ENCODE results near the gene ELMO1. TPM values are rescaled to one million over a fixed set of nuclear protein-coding genes. Genes with fewer than 3 reads are reported as not detected.

Gene ELMO1
- total RNA-seq, 1 experiment from 2014 or later, result not detected

GRCh38 chr7:37467002-37467401 is 18.3 kb upstream of the ELMO1 start:
- Histone ChIP-seq H3K27ac (ENCODE audit: low read length) (no peak overlapping the region), H3K4me2 (ENCODE audit: low read length) (no peak overlapping the region), H3K27me3 (ENCODE audit: low read length) (no peaks in the 10 kb centered on the region), H4K20me1 (ENCODE audit: low read length) (no peaks in the 10 kb centered on the region), H3K9me2 (replicated peaks; ENCODE audit: low read length) (no peaks in the 10 kb centered on the region), H3K4me3 (ENCODE audit: low read length) (no peak overlapping the region), H3F3A (ENCODE audit: low read length, unreplicated experiment) (no peaks in the 10 kb centered on the region), H3K36me3 (ENCODE audit: low read depth, low read length) (no peaks in the 10 kb centered on the region), H3K9me3 (ENCODE audit: low read length) (no peaks in the 10 kb centered on the region), H3K79me2 (ENCODE audit: low read length) (no peaks in the 10 kb centered on the region), H2AFZ (ENCODE audit: low read length) (no peak overlapping the region), H3K9ac (ENCODE audit: low read length) (no peak overlapping the region), H3K4me1 (ENCODE audit: insufficient read depth, low read length) (no peaks in the 10 kb centered on the region)
- ChIA-PET POLR2A (ENCODE audit: unreplicated experiment) (no interaction called here), CTCF (no interaction called here)
- no peak for TF ChIP-seq EZH2 (IDR thresholded peaks at IDR 0.05; ENCODE audit: low read length, unreplicated experiment)
- no peak for TF ChIP-seq EZH2phosphoT487 (IDR thresholded peaks at IDR 0.05; ENCODE audit: borderline replicate concordance, low read length)
- no peak for TF ChIP-seq CTCF (conservative IDR thresholded peaks at IDR 0.05; ENCODE audit: low read depth, low read length)
- intact Hi-C loops (cut with micrococcal nuclease), result no loop called here
- no TSS peak for BruUV-seq (replicated peaks)
- no peak for ATAC-seq
- DNase-seq, result no peak

GRCh38 chr7:37462138-37462537 is 13.5 kb upstream of the ELMO1 start:
- CTCF ChIA-PET, result no interaction called here
- Histone ChIP-seq H3K27me3 (ENCODE audit: low read length) (no peaks in the 10 kb centered on the region), H3K9me2 (replicated peaks; ENCODE audit: low read length) (no peaks in the 10 kb centered on the region), H3F3A (ENCODE audit: low read length, unreplicated experiment) (no peaks in the 10 kb centered on the region), H3K4me3 (ENCODE audit: low read length) (no peak overlapping the region), H3K36me3 (ENCODE audit: low read depth, low read length) (no peaks in the 10 kb centered on the region), H3K9ac (ENCODE audit: low read length) (no peak overlapping the region), H3K4me2 (ENCODE audit: low read length) (no peak overlapping the region), H4K20me1 (ENCODE audit: low read length) (no peaks in the 10 kb centered on the region), H3K79me2 (ENCODE audit: low read length) (no peaks in the 10 kb centered on the region), H2AFZ (ENCODE audit: low read length) (no peak overlapping the region), H3K27ac (ENCODE audit: low read length) (no peak overlapping the region), H3K9me3 (ENCODE audit: low read length) (no peaks in the 10 kb centered on the region), H3K4me1 (ENCODE audit: insufficient read depth, low read length) (no peaks in the 10 kb centered on the region)
- POLR2A ChIA-PET (ENCODE audit: unreplicated experiment), result no interaction called here
- no peak for TF ChIP-seq CTCF (conservative IDR thresholded peaks at IDR 0.05; ENCODE audit: low read depth, low read length)
- TF ChIP-seq EZH2phosphoT487 (IDR thresholded peaks at IDR 0.05; ENCODE audit: borderline replicate concordance, low read length), result no peak
- no peak for TF ChIP-seq EZH2 (IDR thresholded peaks at IDR 0.05; ENCODE audit: low read length, unreplicated experiment)
- no TSS peak for BruUV-seq (replicated peaks)
- DNase-seq, result no peak
- intact Hi-C loops (cut with micrococcal nuclease), result no loop called here
- no peak for ATAC-seq

- no TSS peak for BruUV-seq (replicated peaks)
- DNase-seq, result no peak
- no peaks in the 10 kb centered on the region for H3F3A ChIP-seq (ENCODE audit: low read length, unreplicated experiment)
- ATAC-seq, result no peak
- TF ChIP-seq EZH2phosphoT487 (IDR thresholded peaks at IDR 0.05; ENCODE audit: borderline replicate concordance, low read length) (no peak), CTCF (conservative IDR thresholded peaks at IDR 0.05; ENCODE audit: low read depth, low read length) (no peak), EZH2 (IDR thresholded peaks at IDR 0.05; ENCODE audit: low read length, unreplicated experiment) (no peak)
- no peaks in the 10 kb centered on the region for H3K4me1 ChIP-seq (ENCODE audit: insufficient read depth, low read length)
- H3K9me3 ChIP-seq (ENCODE audit: low read length), result no peaks in the 10 kb centered on the region
- H3K4me3 ChIP-seq (ENCODE audit: low read length), result no peak overlapping the region
- H3K27me3 ChIP-seq (ENCODE audit: low read length), result peaks cover under 1% of the 10 kb centered on the region
- no peaks in the 10 kb centered on the region for H3K79me2 ChIP-seq (ENCODE audit: low read length)
- no peaks in the 10 kb centered on the region for H3K36me3 ChIP-seq (ENCODE audit: low read depth, low read length)
- intact Hi-C loops (cut with micrococcal nuclease), result no loop called here
- ChIA-PET POLR2A (ENCODE audit: unreplicated experiment) (no interaction called here), CTCF (no interaction called here)
- no peak overlapping the region for H3K9ac ChIP-seq (ENCODE audit: low read length)
- no peak overlapping the region for H3K27ac ChIP-seq (ENCODE audit: low read length)
- no peaks in the 10 kb centered on the region for H4K20me1 ChIP-seq (ENCODE audit: low read length)
- no peak overlapping the region for H3K4me2 ChIP-seq (ENCODE audit: low read length)
- no peak overlapping the region for H2AFZ ChIP-seq (ENCODE audit: low read length)
- no peaks in the 10 kb centered on the region for H3K9me2 ChIP-seq (replicated peaks; ENCODE audit: low read length)
Observed at GRCh38 chr7:37455081-37455480, 6.4 kb upstream of the ELMO1 start.
